Testis (tissue), 3 donors: ENCODE measurements around the gene PINK1. TPM values are rescaled to one million over a fixed set of nuclear protein-coding genes. Genes with fewer than 3 reads are reported as not detected.

Experiments
- DNase-seq: peaks from one replicate; pipeline ENCODE4 v3.0.0-alpha.2; 2019
- H3K27ac ChIP-seq, 2 donors: fragments of 200-600 bp; sonication (generic); one replicate each; pipeline ENCODE4 v1.5.1; 2019
- H3K27me3 ChIP-seq: fragments of 200-600 bp; sonication (generic); one replicate; pipeline ENCODE4 v1.5.1; 2019
- H3K36me3 ChIP-seq: fragments of 200-600 bp; sonication (generic); one replicate; pipeline ENCODE4 v1.5.1; 2017; ENCODE audit warnings: low read depth; ENCODE audit errors: missing control alignments
- H3K4me1 ChIP-seq: fragments of 200-600 bp; sonication (generic); one replicate; pipeline ENCODE4 v1.5.1; 2019
- H3K4me3 ChIP-seq, 2 donors: fragments of 200-600 bp; sonication (generic); one replicate each; pipeline ENCODE4 v1.5.1; 2017 to 2019
- H3K9me3 ChIP-seq: fragments of 200-600 bp; sonication (generic); one replicate; pipeline ENCODE4 v1.5.1; 2017
- POLR2A ChIP-seq: fragments of 450-650 bp; IDR thresholded peaks from one replicate; pipeline ENCODE4 v1.6.1; 2017; ENCODE audit warnings: antibody characterized with exemption, mild to moderate bottlenecking, moderate library complexity
- WGBS, 2 donors: methylation state at CpG; one replicate each; pipeline ENCODE4 v1.1.5; 2018; 5-methylcytosine and 5-hydroxymethylcytosine counted together
- intact Hi-C: fragments of 100-400 bp; cut with DNase I; formaldehyde crosslinking; loops from one replicate; pipeline ENCODE4 v1.15.1; 2023; ENCODE audit warnings: low total_unique reads
- polyA plus RNA-seq: library from polyadenylated mRNA; stranded (reverse); fragments of 350-450 nt; fragmentation: Illumina TruSeq; extraction: RNeasy Lipid Tissue Mini Kit (QIAGEN cat#74804); gene quantifications from one replicate; pipeline ENCODE4 v1.2.3, GENCODE V29; 2014; ENCODE audit warnings: low read depth, low replicate concordance; ENCODE audit not compliant: insufficient read depth
- total RNA-seq, 2 donors: library from RNA; depleted of rRNA; stranded (reverse); fragments of >200 nt; gene quantifications; one replicate each; pipeline ENCODE4 v1.2.3, GENCODE V29; 2016
- TF ChIP-seq, protein P1 (sequence below), 3 experiments: fragments of 450-650 bp in 2 of 3; fragments of 200-600 bp in 1 of 3; sonication (generic) in 1 of 3; IDR thresholded peaks; one replicate each; pipeline ENCODE4 v1.5.1; 2016 to 2019; ENCODE audit warnings: antibody characterized with exemption in 3 of 3, mild to moderate bottlenecking in 2 of 3, moderate library complexity in 1 of 3

PINK1 gene
- total and polyA plus RNA-seq, 3 donors from 2014 or later = 157 to 340 (median 168) TPM

DNA sequence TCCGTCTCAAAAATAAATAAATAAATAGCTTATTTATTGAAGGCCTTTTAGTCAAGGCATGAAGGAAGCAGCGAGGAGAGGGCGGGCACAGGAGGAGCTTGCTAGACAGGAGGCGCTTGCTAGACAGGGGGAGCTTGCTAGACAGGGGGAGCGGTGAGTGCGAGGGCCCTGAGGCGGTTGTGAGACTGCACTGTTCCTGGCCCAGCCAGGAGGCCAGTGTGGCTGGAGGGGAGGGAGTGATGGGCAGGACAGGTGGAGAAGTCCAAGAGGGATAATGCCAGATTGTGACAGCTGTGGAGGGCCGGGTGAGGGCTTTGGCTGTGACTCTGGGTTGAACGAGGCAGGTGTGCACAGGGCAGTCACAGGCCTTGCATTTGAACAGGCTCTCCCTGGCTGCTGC lies 66.3 kb downstream of the PINK1 start:
- H3K4me3 ChIP-seq = no peak overlapping the region
- H3K4me1 ChIP-seq = peaks cover 5% of the 10 kb centered on the region
- intact Hi-C loops = loop anchor here (10.0 kb wide), 1 partner anchor 495 kb away; no protein-coding TSS in a partner anchor
- H3K36me3 ChIP-seq = no peaks in the 10 kb centered on the region
- no peak for TF ChIP-seq POLR2A
- TF ChIP-seq, protein P1, sequence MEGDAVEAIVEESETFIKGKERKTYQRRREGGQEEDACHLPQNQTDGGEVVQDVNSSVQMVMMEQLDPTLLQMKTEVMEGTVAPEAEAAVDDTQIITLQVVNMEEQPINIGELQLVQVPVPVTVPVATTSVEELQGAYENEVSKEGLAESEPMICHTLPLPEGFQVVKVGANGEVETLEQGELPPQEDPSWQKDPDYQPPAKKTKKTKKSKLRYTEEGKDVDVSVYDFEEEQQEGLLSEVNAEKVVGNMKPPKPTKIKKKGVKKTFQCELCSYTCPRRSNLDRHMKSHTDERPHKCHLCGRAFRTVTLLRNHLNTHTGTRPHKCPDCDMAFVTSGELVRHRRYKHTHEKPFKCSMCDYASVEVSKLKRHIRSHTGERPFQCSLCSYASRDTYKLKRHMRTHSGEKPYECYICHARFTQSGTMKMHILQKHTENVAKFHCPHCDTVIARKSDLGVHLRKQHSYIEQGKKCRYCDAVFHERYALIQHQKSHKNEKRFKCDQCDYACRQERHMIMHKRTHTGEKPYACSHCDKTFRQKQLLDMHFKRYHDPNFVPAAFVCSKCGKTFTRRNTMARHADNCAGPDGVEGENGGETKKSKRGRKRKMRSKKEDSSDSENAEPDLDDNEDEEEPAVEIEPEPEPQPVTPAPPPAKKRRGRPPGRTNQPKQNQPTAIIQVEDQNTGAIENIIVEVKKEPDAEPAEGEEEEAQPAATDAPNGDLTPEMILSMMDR (IDR thresholded peaks at IDR 0.05) = no peak
- no peak for DNase-seq
- H3K27me3 ChIP-seq = no peaks in the 10 kb centered on the region
- no peak overlapping the region for H3K27ac ChIP-seq
- no peaks in the 10 kb centered on the region for H3K9me3 ChIP-seq
- WGBS, 2 donors = 88 to 90% methylated on average over 9 of the region's 9 CpGs

- WGBS, 2 donors = 90 to 91% methylated on average over 17 of the region's 17 CpGs
- no peaks in the 10 kb centered on the region for H3K9me3 ChIP-seq
- no peaks in the 10 kb centered on the region for H3K36me3 ChIP-seq
- no peak for DNase-seq
- H3K27ac ChIP-seq = no peak overlapping the region
- TF ChIP-seq, protein P1 (IDR thresholded peaks at IDR 0.05) = no peak
- no peak for TF ChIP-seq POLR2A
- no peak overlapping the region for H3K4me3 ChIP-seq
- peaks cover 5% of the 10 kb centered on the region for H3K4me1 ChIP-seq
- no peaks in the 10 kb centered on the region for H3K27me3 ChIP-seq
- intact Hi-C loops = no loop called here
Observed at GRCh38 chr1:20700636-20701215, 67.5 kb downstream of the PINK1 start.

Other genes with a start within 250 kb of the PINK1 start
- 1 to 10 TPM; 7.8 to 9.5 TPM for gene CAMK2N1, start 147.2 kb upstream of the PINK1 start, total RNA-seq
- 12.3 TPM for gene CAMK2N1, start 147.2 kb upstream of the PINK1 start, polyA plus RNA-seq
- gene MUL1, start 125.3 kb upstream of the PINK1 start, total RNA-seq = 10 to 100 TPM; 22.4 to 32.0 TPM
- 28.9 TPM for gene MUL1, start 125.3 kb upstream of the PINK1 start, polyA plus RNA-seq
- 1 to 10 TPM; 1.1 to 1.3 TPM for gene FAM43B, start 80.9 kb upstream of the PINK1 start, total RNA-seq
- 0.66 TPM for gene FAM43B, start 80.9 kb upstream of the PINK1 start, polyA plus RNA-seq
- gene CDA, start 44.4 kb upstream of the PINK1 start, total RNA-seq = 1 to 10 TPM in 1 of 2 donors, under 1 TPM in 1; 0.81 to 2.0 TPM
- 2.5 TPM for gene CDA, start 44.4 kb upstream of the PINK1 start, polyA plus RNA-seq
- gene DDOST, start 27.9 kb downstream of the PINK1 start, total RNA-seq = 100 to 1,000 TPM; 207 to 275 TPM
- 237 TPM for gene DDOST, start 27.9 kb downstream of the PINK1 start, polyA plus RNA-seq
- 10 to 100 TPM; 36.1 to 80.2 TPM for gene KIF17, start 84.5 kb downstream of the PINK1 start, total RNA-seq
- 54.1 TPM for gene KIF17, start 84.5 kb downstream of the PINK1 start, polyA plus RNA-seq
- 1 to 10 TPM; 4.2 to 5.8 TPM for gene SH2D5, start 99.2 kb downstream of the PINK1 start, total RNA-seq
- 5.1 TPM for gene SH2D5, start 99.2 kb downstream of the PINK1 start, polyA plus RNA-seq
- 100 to 1,000 TPM; 347 to 401 TPM for gene HP1BP3, start 153.8 kb downstream of the PINK1 start, total RNA-seq
- 165 TPM for gene HP1BP3, start 153.8 kb downstream of the PINK1 start, polyA plus RNA-seq